Activated T-helper 2 cell treated with anti-CD3 and anti-CD28 coated beads, Interferon-gamma antibody, Interleukin-2, Interleukin-4, amounts not matched to agents 10 μg/mL and 5 μg/mL and 100 μg/mL, durations not matched to agents 14 hours and 24 hours and 36 hours (primary cell): ENCODE results near the gene CDC45. TPM values are rescaled to one million over a fixed set of nuclear protein-coding genes. Genes with fewer than 3 reads are reported as not detected.

Experiments
- DNase-seq: peaks from one replicate; pipeline ENCODE4 v3.0.0; 2021; ENCODE audit warnings: low spot score
- H3K27ac Mint-ChIP-seq: one replicate; pipeline ENCODE4 v1.8.0; 2021; ENCODE audit warnings: mixed read lengths
- H3K27me3 Mint-ChIP-seq: one replicate; pipeline ENCODE4 v1.8.0; 2021; ENCODE audit warnings: low read depth, mixed read lengths
- H3K36me3 Mint-ChIP-seq: one replicate; pipeline ENCODE4 v1.8.0; 2021; ENCODE audit warnings: low read depth, mixed read lengths
- H3K4me1 Mint-ChIP-seq: one replicate; pipeline ENCODE4 v1.8.0; 2021; ENCODE audit warnings: low read depth, mixed read lengths
- H3K4me3 Mint-ChIP-seq: one replicate; pipeline ENCODE4 v1.8.0; 2021; ENCODE audit warnings: low read depth, mild to moderate bottlenecking, moderate library complexity, mixed read lengths
- H3K9me3 Mint-ChIP-seq: one replicate; pipeline ENCODE4 v1.8.0; 2021; ENCODE audit warnings: mixed read lengths
- intact Hi-C: fragments of 100-400 bp; cut with micrococcal nuclease; formaldehyde crosslinking; loops from one replicate; pipeline ENCODE4 v1.15.1; 2023
- total RNA-seq: library from RNA; stranded (reverse); gene quantifications from 2 replicates; pipeline ENCODE4 v1.2.3, GENCODE V29; 2022

Gene CDC45
- total RNA-seq, 1 donor from 2014 or later, result 108 TPM

GRCh38 chr22:19508024-19508776 lies 28.5 kb downstream of the CDC45 start:
- DNase-seq, result no peak
- Mint-ChIP-seq H3K4me1 (peaks cover 14% of the 10 kb centered on the region), H3K27me3 (no peaks in the 10 kb centered on the region), H3K4me3 (no peak overlapping the region), H3K36me3 (peaks cover 59% of the 10 kb centered on the region), H3K27ac (no peak overlapping the region), H3K9me3 (no peaks in the 10 kb centered on the region)
- intact Hi-C loops, result no loop called here

GRCh38 chr22:19509191-19509590 lies 29.5 kb downstream of the CDC45 start:
- Mint-ChIP-seq H3K27ac (no peak overlapping the region), H3K9me3 (no peaks in the 10 kb centered on the region), H3K4me3 (no peak overlapping the region), H3K4me1 (peaks cover 14% of the 10 kb centered on the region), H3K27me3 (no peaks in the 10 kb centered on the region), H3K36me3 (peaks cover 66% of the 10 kb centered on the region)
- intact Hi-C loops, result no loop called here
- no peak for DNase-seq

GRCh38 chr22:19509923-19510322 lies 30.2 kb downstream of the CDC45 start:
- H3K9me3 Mint-ChIP-seq, result no peaks in the 10 kb centered on the region
- intact Hi-C loops, result no loop called here
- no peak overlapping the region for H3K27ac Mint-ChIP-seq
- no peak overlapping the region for H3K4me3 Mint-ChIP-seq
- peaks cover 66% of the 10 kb centered on the region for H3K36me3 Mint-ChIP-seq
- peaks cover 11% of the 10 kb centered on the region for H3K4me1 Mint-ChIP-seq
- DNase-seq, result no peak
- no peaks in the 10 kb centered on the region for H3K27me3 Mint-ChIP-seq

GRCh38 chr22:19510919-19511341 lies 31.2 kb downstream of the CDC45 start:
- no peaks in the 10 kb centered on the region for H3K9me3 Mint-ChIP-seq
- DNase-seq, result no peak
- H3K4me3 Mint-ChIP-seq, result no peak overlapping the region
- peaks cover 1% of the 10 kb centered on the region for H3K4me1 Mint-ChIP-seq
- H3K36me3 Mint-ChIP-seq, result peaks cover 65% of the 10 kb centered on the region
- H3K27ac Mint-ChIP-seq, result no peak overlapping the region
- H3K27me3 Mint-ChIP-seq, result no peaks in the 10 kb centered on the region
- intact Hi-C loops, result no loop called here

GRCh38 chr22:19513823-19514222 lies 34.1 kb downstream of the CDC45 start:
- H3K4me3 Mint-ChIP-seq, result no peak overlapping the region
- peaks cover 60% of the 10 kb centered on the region for H3K36me3 Mint-ChIP-seq
- intact Hi-C loops, result no loop called here
- no peak overlapping the region for H3K27ac Mint-ChIP-seq
- H3K9me3 Mint-ChIP-seq, result no peaks in the 10 kb centered on the region
- DNase-seq, result no peak
- no peaks in the 10 kb centered on the region for H3K27me3 Mint-ChIP-seq
- H3K4me1 Mint-ChIP-seq, result no peaks in the 10 kb centered on the region

GRCh38 chr22:19514831-19515565 lies 35.3 kb downstream of the CDC45 start:
- intact Hi-C loops, result no loop called here
- no peaks in the 10 kb centered on the region for H3K9me3 Mint-ChIP-seq
- no peaks in the 10 kb centered on the region for H3K4me1 Mint-ChIP-seq
- H3K27me3 Mint-ChIP-seq, result no peaks in the 10 kb centered on the region
- no peak for DNase-seq
- no peak overlapping the region for H3K4me3 Mint-ChIP-seq
- H3K36me3 Mint-ChIP-seq, result peaks cover 62% of the 10 kb centered on the region
- no peak overlapping the region for H3K27ac Mint-ChIP-seq

GRCh38 chr22:19515654-19516377 lies 36.1 kb downstream of the CDC45 start:
- Mint-ChIP-seq H3K27me3 (no peaks in the 10 kb centered on the region), H3K27ac (no peak overlapping the region), H3K4me3 (no peak overlapping the region)

GRCh38 chr22:19516378-19517170 lies 36.9 kb downstream of the CDC45 start:
- peaks cover 53% of the 10 kb centered on the region for H3K36me3 Mint-ChIP-seq
- DNase-seq, result no peak
- no peaks in the 10 kb centered on the region for H3K27me3 Mint-ChIP-seq
- H3K4me1 Mint-ChIP-seq, result no peaks in the 10 kb centered on the region
- no peak overlapping the region for H3K27ac Mint-ChIP-seq
- intact Hi-C loops, result no loop called here
- no peaks in the 10 kb centered on the region for H3K9me3 Mint-ChIP-seq
- H3K4me3 Mint-ChIP-seq, result no peak overlapping the region

More at GRCh38 chr22:19515654-19516377, 36.1 kb downstream of the CDC45 start:
- DNase-seq, result no peak
- peaks cover 60% of the 10 kb centered on the region for H3K36me3 Mint-ChIP-seq
- intact Hi-C loops, result no loop called here
- H3K9me3 Mint-ChIP-seq, result no peaks in the 10 kb centered on the region
- no peaks in the 10 kb centered on the region for H3K4me1 Mint-ChIP-seq

GRCh38 chr22:19517171-19517500 lies 37.4 kb downstream of the CDC45 start:
- intact Hi-C loops, result no loop called here
- Mint-ChIP-seq H3K36me3 (peaks cover 50% of the 10 kb centered on the region), H3K9me3 (no peaks in the 10 kb centered on the region), H3K4me1 (no peaks in the 10 kb centered on the region), H3K27ac (no peak overlapping the region), H3K4me3 (no peak overlapping the region), H3K27me3 (no peaks in the 10 kb centered on the region)
- no peak for DNase-seq

- intact Hi-C loops, result no loop called here
- H3K9me3 Mint-ChIP-seq, result no peaks in the 10 kb centered on the region
- H3K4me3 Mint-ChIP-seq, result no peak overlapping the region
- no peaks in the 10 kb centered on the region for H3K4me1 Mint-ChIP-seq
- DNase-seq, result no peak
- no peak overlapping the region for H3K27ac Mint-ChIP-seq
- H3K36me3 Mint-ChIP-seq, result peaks cover 41% of the 10 kb centered on the region
- no peaks in the 10 kb centered on the region for H3K27me3 Mint-ChIP-seq
These were observed 38.3 kb downstream of the CDC45 start for GRCh38 chr22:19517919-19518611.

GRCh38 chr22:19518635-19519034 lies 38.9 kb downstream of the CDC45 start:
- Mint-ChIP-seq H3K27ac (no peak overlapping the region), H3K27me3 (no peaks in the 10 kb centered on the region), H3K4me1 (peaks cover 1% of the 10 kb centered on the region), H3K36me3 (peaks cover 35% of the 10 kb centered on the region), H3K9me3 (no peaks in the 10 kb centered on the region), H3K4me3 (no peak overlapping the region)
- intact Hi-C loops, result no loop called here
- DNase-seq, result no peak
